ENCODE results near the gene PNP. TPM values are rescaled to one million over a fixed set of nuclear protein-coding genes. Genes with fewer than 3 reads are reported as not detected.

PNP gene
- polyA plus RNA-seq, 3 donors: 63.2 to 112 (median 67.5) TPM

- H3K4me3 ChIP-seq (replicated peaks in 1 of 3; ENCODE audit: low read depth in 2 of 3, low read length in 3 of 3): peak overlapping the region; percentile 55 to 84 (median 79)
- Mint-ChIP-seq H3K36me3 (peaks cover 50 to 54% of the 10 kb centered on the region in 2 donors), H3K4me1 (peaks cover 5% of the 10 kb centered on the region), H3K9me3 (no peaks in the 10 kb centered on the region), H3K4me3 (no peak overlapping the region), H3K27ac (no peak overlapping the region), H3K27me3 (ENCODE audit: low read depth in 3 of 3) (no peaks in the 10 kb centered on the region)
- peak overlapping the region; percentile 79 for H3K9ac ChIP-seq (ENCODE audit: insufficient read depth, low read length, poor library complexity, severe bottlenecking)
- H3K9me3 ChIP-seq (replicated peaks in 1 of 2; ENCODE audit: control insufficient read depth in 1 of 2, insufficient read depth in 1 of 2, low read length in 2 of 2): no peaks in the 10 kb centered on the region
- no peak for TF ChIP-seq CTCF (IDR thresholded peaks at IDR 0.05)
- H3K27ac ChIP-seq (ENCODE audit: low read depth in 1 of 2, low read length in 2 of 2): peak overlapping the region; percentile 85 to 94
- intact Hi-C loops (cut with micrococcal nuclease): loop anchor here (5.0 to 10.0 kb wide), 2 partner anchors 111 to 807 kb away; partner anchors contain the start of gene PARP2 (in 2 of the 2)
- H3K79me2 ChIP-seq (ENCODE audit: insufficient read depth, low read length): peaks cover 70% of the 10 kb centered on the region
- H3K27me3 ChIP-seq (ENCODE audit: control insufficient read depth in 2 of 2, insufficient read depth in 2 of 2, low read length in 2 of 2): no peaks in the 10 kb centered on the region
- DNase-seq: peak in 1 of 3 donors; percentile 54
- H4K20me1 ChIP-seq (ENCODE audit: insufficient read depth, low read length): peaks cover 29% of the 10 kb centered on the region
- peaks cover 52 to 57% of the 10 kb centered on the region in 2 donors for H3K36me3 ChIP-seq (replicated peaks in 1 of 2; ENCODE audit: control insufficient read depth in 1 of 2, insufficient read depth in 2 of 2, low read length in 2 of 2)
- peak overlapping the region; percentile 80 for H3K4me2 ChIP-seq (replicated peaks; ENCODE audit: extremely low read depth, low read length, poor library complexity, severe bottlenecking)
- peak overlapping the region; percentile 90 for H2AFZ ChIP-seq (ENCODE audit: insufficient read depth, low read depth, low read length, poor library complexity, severe bottlenecking)
- peaks cover 61 to 67% of the 10 kb centered on the region in 2 donors for H3K4me1 ChIP-seq (ENCODE audit: control insufficient read depth in 1 of 2, insufficient read depth in 2 of 2, low read length in 2 of 2)
- under 1% methylated on average over 27 of the region's 39 CpGs for WGBS (ENCODE audit: insufficient coverage)
Measured at GRCh38 chr14:20455355-20456300, 13.6 kb upstream of the PNP start.

GRCh38 chr14:20456971-20457370 is 12.2 kb upstream of the PNP start:
- 1% methylated on average over 11 of the region's 13 CpGs for whole genome bisulfite sequencing (ENCODE audit: insufficient coverage)
- no peak overlapping the region for H2AFZ ChIP-seq (ENCODE audit: insufficient read depth, low read depth, low read length, poor library complexity, severe bottlenecking)
- intact Hi-C loops (cut with micrococcal nuclease): loop anchor here (5.0 to 10.0 kb wide), 2 partner anchors 112 to 805 kb away; partner anchors contain the start of gene PARP2 (in 2 of the 2)
- TF ChIP-seq CTCF (IDR thresholded peaks at IDR 0.05): no peak
- H3K4me3 Mint-ChIP-seq: no peak overlapping the region
- DNase-seq: peak in 2 of 3 donors; percentile 25 to 49
- H3K4me3 ChIP-seq (replicated peaks in 1 of 3; ENCODE audit: low read depth in 2 of 3, low read length in 3 of 3): no peak overlapping the region
- peaks cover 8% of the 10 kb centered on the region for H3K4me1 Mint-ChIP-seq
- peaks cover 73% of the 10 kb centered on the region for H3K79me2 ChIP-seq (ENCODE audit: insufficient read depth, low read length)
- H3K9me3 ChIP-seq (replicated peaks in 1 of 2; ENCODE audit: control insufficient read depth in 1 of 2, insufficient read depth in 1 of 2, low read length in 2 of 2): no peaks in the 10 kb centered on the region
- H4K20me1 ChIP-seq (ENCODE audit: insufficient read depth, low read length): peaks cover 30% of the 10 kb centered on the region
- peaks cover 0 to 2% (median 0%) of the 10 kb centered on the region in 7 donors for H3K9me3 Mint-ChIP-seq
- no peak overlapping the region for H3K9ac ChIP-seq (ENCODE audit: insufficient read depth, low read length, poor library complexity, severe bottlenecking)
- H3K27me3 ChIP-seq (ENCODE audit: control insufficient read depth in 2 of 2, insufficient read depth in 2 of 2, low read length in 2 of 2): no peaks in the 10 kb centered on the region
- H3K4me2 ChIP-seq (replicated peaks; ENCODE audit: extremely low read depth, low read length, poor library complexity, severe bottlenecking): peak overlapping the region; percentile 80
- H3K36me3 Mint-ChIP-seq: peaks cover 40 to 44% of the 10 kb centered on the region in 2 donors
- H3K27me3 Mint-ChIP-seq (ENCODE audit: low read depth in 3 of 3): peaks cover 0 to 2% (median 0%) of the 10 kb centered on the region in 3 donors
- H3K27ac ChIP-seq (ENCODE audit: low read depth in 1 of 2, low read length in 2 of 2): peak overlapping the region; percentile 43 to 94
- peak overlapping the region in 2 of 7 donors; percentile 77 to 79 for H3K27ac Mint-ChIP-seq
- H3K36me3 ChIP-seq (replicated peaks in 1 of 2; ENCODE audit: control insufficient read depth in 1 of 2, insufficient read depth in 2 of 2, low read length in 2 of 2): peaks cover 40 to 46% of the 10 kb centered on the region in 2 donors
- peaks cover 63 to 73% of the 10 kb centered on the region in 2 donors for H3K4me1 ChIP-seq (ENCODE audit: control insufficient read depth in 1 of 2, insufficient read depth in 2 of 2, low read length in 2 of 2)

All from CD14-positive monocyte (primary cell).